ENCODE measurements around the gene HSD17B11.

The HSD17B11 gene

GRCh38 chr4:87322754-87323153 is 68.2 kb downstream of the HSD17B11 start, which contains the start of gene HSD17B13:
Gene HSD17B13 (minus strand): TSS chr4:87322882. CDS start chr4:87322841, 41 bp downstream.
- peak within 1 kb of the TSS; percentile 82 for H3K14ac ChIP-seq (ENCODE audit: low read length)
- H2BK5ac ChIP-seq (ENCODE audit: low read length), result no peak within 1 kb of the TSS
- no peak within 1 kb of the TSS for H3K4me2 ChIP-seq (ENCODE audit: insufficient read depth, low read length, poor library complexity, severe bottlenecking)
- no peak within 1 kb of the TSS for H3K9ac ChIP-seq (ENCODE audit: low read depth, low read length, poor library complexity)
- H2BK15ac ChIP-seq (ENCODE audit: low read length), result no peak within 1 kb of the TSS
- H3K23ac ChIP-seq (ENCODE audit: low read depth, low read length, poor library complexity), result no peak within 1 kb of the TSS
- H4K91ac ChIP-seq (ENCODE audit: low read depth, low read length, poor library complexity), result no peak within 1 kb of the TSS
- no peaks in the 10 kb centered on the region for H3K79me1 ChIP-seq (ENCODE audit: low read depth, low read length)
- no peaks in the 10 kb centered on the region for H3K9me3 ChIP-seq (replicated peaks in 1 of 2; ENCODE audit: control insufficient read depth in 2 of 2, insufficient read depth in 1 of 2, low read depth in 1 of 2, low read length in 2 of 2)
- H2BK12ac ChIP-seq (ENCODE audit: low read length), result no peak within 1 kb of the TSS
- no peaks in the 10 kb centered on the region for H3K4me1 ChIP-seq (ENCODE audit: control insufficient read depth in 2 of 2, insufficient read depth in 1 of 2, low read depth in 1 of 2, low read length in 2 of 2)
- no CpG with 5 or more reads among the region's 2 CpGs for WGBS, 2 donors (ENCODE audit: extremely low coverage in 2 of 2, insufficient read length in 2 of 2, insufficient replicate concordance in 1 of 2)
- no peak within 1 kb of the TSS for H2AK5ac ChIP-seq (ENCODE audit: low read depth, low read length)
- no peak for DNase-seq (ENCODE audit: low spot score)
- H3K36me3 ChIP-seq (replicated peaks in 1 of 2; ENCODE audit: control insufficient read depth in 2 of 2, insufficient read depth in 2 of 2, low read length in 2 of 2), result no peaks in the 10 kb centered on the region
- H3K18ac ChIP-seq (ENCODE audit: low read length), result no peak within 1 kb of the TSS
- no peak within 1 kb of the TSS for H3K27ac ChIP-seq (replicated peaks; ENCODE audit: low read length)
- H3K4me3 ChIP-seq (ENCODE audit: low read length in 2 of 2), result no peak within 1 kb of the TSS
- no peaks in the 10 kb centered on the region for H3K27me3 ChIP-seq (ENCODE audit: control insufficient read depth in 3 of 3, insufficient read depth in 3 of 3, low read depth in 1 of 3, low read length in 3 of 3)
- no peak within 1 kb of the TSS for H2BK120ac ChIP-seq (ENCODE audit: low read depth, low read length)
- H2AFZ ChIP-seq (ENCODE audit: low read length), result no peak within 1 kb of the TSS
- H3K4ac ChIP-seq (ENCODE audit: low read length), result no peak within 1 kb of the TSS
- peak within 1 kb of the TSS; percentile 43 for H4K8ac ChIP-seq (ENCODE audit: low read depth, low read length)

GRCh38 chr4:87321888-87322287 is 69.1 kb downstream of the HSD17B11 start:
- Histone ChIP-seq H2AFZ (ENCODE audit: low read length) (no peak overlapping the region), H3K79me1 (ENCODE audit: low read depth, low read length) (no peaks in the 10 kb centered on the region), H2AK5ac (ENCODE audit: low read depth, low read length) (no peak overlapping the region), H3K36me3 (replicated peaks in 1 of 2; ENCODE audit: control insufficient read depth in 2 of 2, insufficient read depth in 2 of 2, low read length in 2 of 2) (no peaks in the 10 kb centered on the region), H2BK12ac (ENCODE audit: low read length) (no peak overlapping the region), H2BK120ac (ENCODE audit: low read depth, low read length) (no peak overlapping the region), H3K9me3 (replicated peaks in 1 of 2; ENCODE audit: control insufficient read depth in 2 of 2, insufficient read depth in 1 of 2, low read depth in 1 of 2, low read length in 2 of 2) (no peaks in the 10 kb centered on the region), H4K8ac (ENCODE audit: low read depth, low read length) (no peak overlapping the region), H3K23ac (ENCODE audit: low read depth, low read length, poor library complexity) (no peak overlapping the region), H3K18ac (ENCODE audit: low read length) (no peak overlapping the region), H3K4me2 (ENCODE audit: insufficient read depth, low read length, poor library complexity, severe bottlenecking) (no peak overlapping the region), H3K4me1 (ENCODE audit: control insufficient read depth in 2 of 2, insufficient read depth in 1 of 2, low read depth in 1 of 2, low read length in 2 of 2) (no peaks in the 10 kb centered on the region), H3K4me3 (ENCODE audit: low read length in 2 of 2) (no peak overlapping the region), H2BK5ac (ENCODE audit: low read length) (no peak overlapping the region), H3K14ac (ENCODE audit: low read length) (no peak overlapping the region), H3K27me3 (ENCODE audit: control insufficient read depth in 3 of 3, insufficient read depth in 3 of 3, low read depth in 1 of 3, low read length in 3 of 3) (no peaks in the 10 kb centered on the region), H3K9ac (ENCODE audit: low read depth, low read length, poor library complexity) (no peak overlapping the region), H3K4ac (ENCODE audit: low read length) (no peak overlapping the region), H4K91ac (ENCODE audit: low read depth, low read length, poor library complexity) (no peak overlapping the region), H3K27ac (replicated peaks; ENCODE audit: low read length) (no peak overlapping the region), H2BK15ac (ENCODE audit: low read length) (no peak overlapping the region)
- DNase-seq (ENCODE audit: low spot score), result no peak
- no CpG with 5 or more reads among the region's 5 CpGs for WGBS, 2 donors (ENCODE audit: extremely low coverage in 2 of 2, insufficient read length in 2 of 2, insufficient replicate concordance in 1 of 2)

GRCh38 chr4:87317527-87317926 is 73.5 kb downstream of the HSD17B11 start:
- Histone ChIP-seq H3K4me1 (ENCODE audit: control insufficient read depth in 2 of 2, insufficient read depth in 1 of 2, low read depth in 1 of 2, low read length in 2 of 2) (no peaks in the 10 kb centered on the region), H4K91ac (ENCODE audit: low read depth, low read length, poor library complexity) (no peak overlapping the region), H2BK5ac (ENCODE audit: low read length) (no peak overlapping the region), H3K23ac (ENCODE audit: low read depth, low read length, poor library complexity) (no peak overlapping the region), H3K27me3 (ENCODE audit: control insufficient read depth in 3 of 3, insufficient read depth in 3 of 3, low read depth in 1 of 3, low read length in 3 of 3) (no peaks in the 10 kb centered on the region), H2AFZ (ENCODE audit: low read length) (no peak overlapping the region), H3K4me2 (ENCODE audit: insufficient read depth, low read length, poor library complexity, severe bottlenecking) (no peak overlapping the region), H3K4me3 (ENCODE audit: low read length in 2 of 2) (no peak overlapping the region), H2BK15ac (ENCODE audit: low read length) (no peak overlapping the region), H2BK12ac (ENCODE audit: low read length) (no peak overlapping the region), H3K9me3 (replicated peaks in 1 of 2; ENCODE audit: control insufficient read depth in 2 of 2, insufficient read depth in 1 of 2, low read depth in 1 of 2, low read length in 2 of 2) (no peaks in the 10 kb centered on the region), H2AK5ac (ENCODE audit: low read depth, low read length) (no peak overlapping the region), H2BK120ac (ENCODE audit: low read depth, low read length) (no peak overlapping the region), H3K4ac (ENCODE audit: low read length) (no peak overlapping the region), H3K36me3 (replicated peaks in 1 of 2; ENCODE audit: control insufficient read depth in 2 of 2, insufficient read depth in 2 of 2, low read length in 2 of 2) (no peaks in the 10 kb centered on the region), H3K18ac (ENCODE audit: low read length) (no peak overlapping the region), H3K79me1 (ENCODE audit: low read depth, low read length) (no peaks in the 10 kb centered on the region), H4K8ac (ENCODE audit: low read depth, low read length) (no peak overlapping the region), H3K27ac (replicated peaks; ENCODE audit: low read length) (no peak overlapping the region), H3K14ac (ENCODE audit: low read length) (no peak overlapping the region), H3K9ac (ENCODE audit: low read depth, low read length, poor library complexity) (no peak overlapping the region)
- no CpG with 5 or more reads among the region's 1 CpG for WGBS, 2 donors (ENCODE audit: extremely low coverage in 2 of 2, insufficient read length in 2 of 2, insufficient replicate concordance in 1 of 2)
- no peak for DNase-seq (ENCODE audit: low spot score)

GRCh38 chr4:87316961-87317360 is 74.0 kb downstream of the HSD17B11 start:
- Histone ChIP-seq H4K8ac (ENCODE audit: low read depth, low read length) (no peak overlapping the region), H3K27me3 (ENCODE audit: control insufficient read depth in 3 of 3, insufficient read depth in 3 of 3, low read depth in 1 of 3, low read length in 3 of 3) (no peaks in the 10 kb centered on the region), H2AFZ (ENCODE audit: low read length) (no peak overlapping the region), H3K4me3 (ENCODE audit: low read length in 2 of 2) (no peak overlapping the region), H2BK5ac (ENCODE audit: low read length) (no peak overlapping the region), H2AK5ac (ENCODE audit: low read depth, low read length) (no peak overlapping the region), H3K4ac (ENCODE audit: low read length) (no peak overlapping the region), H3K4me2 (ENCODE audit: insufficient read depth, low read length, poor library complexity, severe bottlenecking) (no peak overlapping the region), H3K27ac (replicated peaks; ENCODE audit: low read length) (no peak overlapping the region), H2BK120ac (ENCODE audit: low read depth, low read length) (no peak overlapping the region), H3K14ac (ENCODE audit: low read length) (no peak overlapping the region), H3K23ac (ENCODE audit: low read depth, low read length, poor library complexity) (no peak overlapping the region), H3K4me1 (ENCODE audit: control insufficient read depth in 2 of 2, insufficient read depth in 1 of 2, low read depth in 1 of 2, low read length in 2 of 2) (no peaks in the 10 kb centered on the region), H3K9me3 (replicated peaks in 1 of 2; ENCODE audit: control insufficient read depth in 2 of 2, insufficient read depth in 1 of 2, low read depth in 1 of 2, low read length in 2 of 2) (no peaks in the 10 kb centered on the region), H3K18ac (ENCODE audit: low read length) (no peak overlapping the region), H3K79me1 (ENCODE audit: low read depth, low read length) (no peaks in the 10 kb centered on the region), H3K9ac (ENCODE audit: low read depth, low read length, poor library complexity) (no peak overlapping the region), H2BK15ac (ENCODE audit: low read length) (no peak overlapping the region), H4K91ac (ENCODE audit: low read depth, low read length, poor library complexity) (no peak overlapping the region), H2BK12ac (ENCODE audit: low read length) (no peak overlapping the region), H3K36me3 (replicated peaks in 1 of 2; ENCODE audit: control insufficient read depth in 2 of 2, insufficient read depth in 2 of 2, low read length in 2 of 2) (no peaks in the 10 kb centered on the region)
- no CpG with 5 or more reads among the region's 3 CpGs for WGBS, 2 donors (ENCODE audit: extremely low coverage in 2 of 2, insufficient read length in 2 of 2, insufficient replicate concordance in 1 of 2)
- no peak for DNase-seq (ENCODE audit: low spot score)

All from neuronal stem cell (in vitro differentiated cells).